GM21619 (cell line): ENCODE results near the gene ERCC5.

Source experiments
- ATAC-seq: cut with Tn5 transposase; IDR thresholded peaks from one replicate; pipeline ENCODE4 v1.9.1; 2021; ENCODE audit not compliant: unreplicated experiment

The ERCC5 gene

GRCh38 chr13:102839462-102839861 is 6.4 kb upstream of the ERCC5 start:
- ATAC-seq: no peak

- peak; percentile 18 for ATAC-seq
Observed at GRCh38 chr13:102845289-102845629, 573 bp upstream of the ERCC5 start.

- peak; percentile 34 for ATAC-seq
Observed at GRCh38 chr13:102846261-102847015, 606 bp downstream of the ERCC5 start.

- ATAC-seq: no peak
Observed at GRCh38 chr13:102847272-102848234, 1.7 kb downstream of the ERCC5 start.

- ATAC-seq: no peak
Observed at GRCh38 chr13:102848956-102849355, 3.1 kb downstream of the ERCC5 start.

GRCh38 chr13:102852556-102852955 is 6.7 kb downstream of the ERCC5 start:
- ATAC-seq: no peak

- no peak for ATAC-seq
Observed at GRCh38 chr13:102854675-102855074, 8.8 kb downstream of the ERCC5 start.

GRCh38 chr13:102856557-102856956 is 10.7 kb downstream of the ERCC5 start:
- no peak for ATAC-seq

GRCh38 chr13:102862624-102863210 is 16.9 kb downstream of the ERCC5 start:
- ATAC-seq: no peak

- ATAC-seq: no peak
Observed at GRCh38 chr13:102863590-102863989, 17.8 kb downstream of the ERCC5 start.

GRCh38 chr13:102868366-102868936 is 22.6 kb downstream of the ERCC5 start:
- no peak for ATAC-seq

- ATAC-seq: peak; percentile 11
Observed at GRCh38 chr13:102869948-102870676, 24.3 kb downstream of the ERCC5 start.

GRCh38 chr13:102870677-102871415 is 25.0 kb downstream of the ERCC5 start:
- peak; percentile 78 for ATAC-seq

- no peak for ATAC-seq
Observed at GRCh38 chr13:102872131-102872530, 26.3 kb downstream of the ERCC5 start.

GRCh38 chr13:102872531-102872930 is 26.7 kb downstream of the ERCC5 start:
- ATAC-seq: no peak

- peak; percentile 49 for ATAC-seq
Observed at GRCh38 chr13:102873653-102874052, 27.8 kb downstream of the ERCC5 start.

GRCh38 chr13:102875256-102875655 is 29.4 kb downstream of the ERCC5 start:
- ATAC-seq: no peak

GRCh38 chr13:102877303-102877702 is 31.5 kb downstream of the ERCC5 start:
- no peak for ATAC-seq

GRCh38 chr13:102878481-102878880 is 32.6 kb downstream of the ERCC5 start:
- no peak for ATAC-seq
